ENCODE measurements around the gene ITGA3. TPM values are rescaled to one million over a fixed set of nuclear protein-coding genes. Genes with fewer than 3 reads are reported as not detected.

ITGA3 gene
- total RNA-seq, 1 experiment from 2014 or later: 539 TPM

DNA sequence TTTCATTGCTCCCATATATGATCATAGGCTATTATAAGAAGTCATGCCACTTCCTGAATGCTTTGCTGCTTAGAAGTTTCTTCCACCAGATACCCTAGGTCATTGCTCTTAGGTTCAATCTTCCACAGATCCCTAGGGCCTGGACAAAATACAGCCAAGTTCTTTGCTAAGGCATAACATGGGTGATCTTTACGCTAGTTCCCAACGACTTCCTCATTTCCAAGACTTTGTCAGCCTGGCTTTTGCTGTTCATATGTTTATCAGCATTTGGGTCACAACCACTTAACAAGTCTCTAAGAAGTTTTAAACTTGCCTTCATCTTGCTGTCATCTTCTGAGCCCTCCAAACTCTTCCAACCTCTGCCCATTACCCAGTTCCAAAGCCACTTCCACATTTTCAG is 40.8 kb upstream of the ITGA3 start:
- H3K27me3 Mint-ChIP-seq (ENCODE audit: unreplicated experiment): peaks cover 5% of the 10 kb centered on the region
- peaks cover 11% of the 10 kb centered on the region for H3K9me3 Mint-ChIP-seq (ENCODE audit: low read depth, unreplicated experiment)
- TF ChIP-seq CTCF (IDR thresholded peaks at IDR 0.05; ENCODE audit: unreplicated experiment): no peak
- intact Hi-C loops (cut with micrococcal nuclease; ENCODE audit: unreplicated experiment): no loop called here
- BruUV-seq (replicated peaks): no TSS peak
- no peak overlapping the region for H3K4me3 Mint-ChIP-seq (ENCODE audit: low read depth, unreplicated experiment)
- H3K4me1 Mint-ChIP-seq (ENCODE audit: low read depth, unreplicated experiment): no peaks in the 10 kb centered on the region
- H3K36me3 Mint-ChIP-seq (ENCODE audit: insufficient read depth, unreplicated experiment): no peaks in the 10 kb centered on the region
- no peak for DNase-seq
- H3K27ac Mint-ChIP-seq (ENCODE audit: unreplicated experiment): no peak overlapping the region
- CTCF ChIA-PET: no interaction called here

DNA sequence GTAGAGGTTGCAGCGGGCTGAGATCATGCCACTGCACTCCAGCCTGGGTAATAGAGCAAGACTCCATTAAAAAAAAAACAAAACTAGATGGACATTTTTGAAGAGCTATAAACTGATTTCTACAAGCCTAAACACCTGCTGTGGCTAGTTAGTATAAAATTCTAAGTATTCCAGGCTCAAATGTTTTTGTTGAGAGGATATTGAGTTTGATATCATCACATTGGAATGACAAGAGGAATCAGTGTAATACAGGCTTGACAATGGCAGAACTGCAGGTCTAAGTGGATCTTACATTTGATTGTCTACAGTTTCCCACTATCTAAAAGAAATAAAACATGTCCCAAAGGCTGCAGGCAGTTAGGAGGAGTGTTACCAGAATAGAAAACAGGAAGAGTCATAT is 37.0 kb upstream of the ITGA3 start:
- Mint-ChIP-seq H3K27me3 (ENCODE audit: unreplicated experiment) (no peaks in the 10 kb centered on the region), H3K4me1 (ENCODE audit: low read depth, unreplicated experiment) (peaks cover 9% of the 10 kb centered on the region), H3K36me3 (ENCODE audit: insufficient read depth, unreplicated experiment) (no peaks in the 10 kb centered on the region), H3K4me3 (ENCODE audit: low read depth, unreplicated experiment) (no peak overlapping the region), H3K9me3 (ENCODE audit: low read depth, unreplicated experiment) (peaks cover 4% of the 10 kb centered on the region), H3K27ac (ENCODE audit: unreplicated experiment) (no peak overlapping the region)
- no peak for TF ChIP-seq CTCF (IDR thresholded peaks at IDR 0.05; ENCODE audit: unreplicated experiment)
- DNase-seq: no peak
- BruUV-seq (replicated peaks): no TSS peak
- CTCF ChIA-PET: interaction anchor here (0.6 to 1.1 kb wide), 2 partner anchors 18 to 151 kb away, joined by 3 to 5 read pairs; no protein-coding TSS in a partner anchor
- intact Hi-C loops (cut with micrococcal nuclease; ENCODE audit: unreplicated experiment): no loop called here

- CTCF ChIA-PET: no interaction called here
- no peak for TF ChIP-seq CTCF (IDR thresholded peaks at IDR 0.05; ENCODE audit: unreplicated experiment)
- intact Hi-C loops (cut with micrococcal nuclease; ENCODE audit: unreplicated experiment): no loop called here
- no peaks in the 10 kb centered on the region for H3K9me3 Mint-ChIP-seq (ENCODE audit: low read depth, unreplicated experiment)
- BruUV-seq (replicated peaks): no TSS peak
- H3K27ac Mint-ChIP-seq (ENCODE audit: unreplicated experiment): no peak overlapping the region
- no peak overlapping the region for H3K4me3 Mint-ChIP-seq (ENCODE audit: low read depth, unreplicated experiment)
- no peak for DNase-seq
- peaks cover 2% of the 10 kb centered on the region for H3K36me3 Mint-ChIP-seq (ENCODE audit: insufficient read depth, unreplicated experiment)
- peaks cover 9% of the 10 kb centered on the region for H3K4me1 Mint-ChIP-seq (ENCODE audit: low read depth, unreplicated experiment)
- H3K27me3 Mint-ChIP-seq (ENCODE audit: unreplicated experiment): no peaks in the 10 kb centered on the region
These were observed 34.9 kb upstream of the ITGA3 start for GRCh38 chr17:50020841-50021599.

- no peak for TF ChIP-seq CTCF (IDR thresholded peaks at IDR 0.05; ENCODE audit: unreplicated experiment)
- CTCF ChIA-PET: no interaction called here
- peaks cover 17% of the 10 kb centered on the region for H3K4me1 Mint-ChIP-seq (ENCODE audit: low read depth, unreplicated experiment)
- H3K4me3 Mint-ChIP-seq (ENCODE audit: low read depth, unreplicated experiment): no peak overlapping the region
- intact Hi-C loops (cut with micrococcal nuclease; ENCODE audit: unreplicated experiment): no loop called here
- no peaks in the 10 kb centered on the region for H3K9me3 Mint-ChIP-seq (ENCODE audit: low read depth, unreplicated experiment)
- BruUV-seq (replicated peaks): no TSS peak
- H3K36me3 Mint-ChIP-seq (ENCODE audit: insufficient read depth, unreplicated experiment): peaks cover 10% of the 10 kb centered on the region
- no peak for DNase-seq
- H3K27ac Mint-ChIP-seq (ENCODE audit: unreplicated experiment): no peak overlapping the region
- H3K27me3 Mint-ChIP-seq (ENCODE audit: unreplicated experiment): no peaks in the 10 kb centered on the region
These were observed 34.1 kb upstream of the ITGA3 start for GRCh38 chr17:50021681-50022370.
